ENCODE results near the gene SMURF1.

- TF ChIP-seq CTCF (conservative IDR thresholded peaks at IDR 0.05 in 1 of 2, IDR thresholded peaks at IDR 0.05 in 1 of 2; ENCODE audit: extremely low read depth in 1 of 2, insufficient read depth in 1 of 2, low read depth in 1 of 2, low read length in 2 of 2) (no peak), EZH2 (IDR thresholded peaks at IDR 0.05; ENCODE audit: borderline replicate concordance, low read length) (no peak)
These were observed 11.2 kb downstream of the SMURF1 start for GRCh38 chr7:99132595-99133321.

Data from mammary epithelial cell (primary cell).